ACHN (cell line): ENCODE measurements around the gene MTMR6.

Experiments used
- DNase-seq: peaks from one replicate; pipeline ENCODE4 v3.0.0-alpha.2; 2015
- in situ Hi-C: cut with HindIII; loops from 2 replicates; pipeline ENCODE4 v1.10.0; 2017; ENCODE audit warnings: low sequenced_read_pairs, low pct_ligation_motif_present, low pct_unique_long_range_greater_than_20kb

MTMR6 gene

DNA sequence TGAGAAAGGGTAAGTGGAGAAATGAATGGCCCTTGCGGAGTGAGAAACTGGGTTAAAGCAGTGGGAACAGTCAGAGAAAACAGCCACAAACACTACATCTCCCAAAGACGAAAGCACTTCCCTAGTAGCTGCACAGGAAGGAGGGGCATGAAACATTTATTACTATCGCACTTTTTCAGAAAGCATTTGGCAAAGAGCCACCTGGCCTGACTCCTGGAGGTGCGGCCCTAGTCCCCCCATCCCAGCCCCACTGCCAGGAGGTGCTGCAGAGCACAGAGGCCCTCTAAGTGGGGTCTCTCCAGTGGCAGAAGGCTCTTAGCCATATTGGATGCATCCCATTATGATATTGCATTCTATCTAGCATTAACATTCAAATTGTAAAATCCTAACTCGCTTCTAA is 55.8 kb downstream of the MTMR6 start:
- in situ Hi-C loops = no loop called here
- DNase-seq = no peak

DNA sequence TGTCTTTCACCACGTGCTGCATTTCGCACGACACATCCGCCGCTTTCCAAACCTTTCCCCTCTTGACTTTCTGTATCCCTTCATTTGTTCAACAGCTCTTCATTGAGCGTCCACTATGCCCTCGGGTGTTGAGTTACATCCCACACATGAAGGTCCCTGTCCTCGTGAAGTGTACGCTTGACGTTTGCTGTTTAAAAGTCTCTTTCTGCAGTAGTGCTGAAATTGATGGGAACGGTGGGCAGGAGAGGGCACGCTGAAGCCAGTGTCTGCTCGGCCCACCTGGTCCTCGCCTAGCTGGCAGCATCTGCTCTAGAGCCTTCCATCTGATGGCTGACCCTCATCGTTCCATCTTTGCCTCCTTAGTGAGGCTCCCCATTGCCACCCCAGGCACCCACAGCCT is 59.6 kb downstream of the MTMR6 start:
- DNase-seq = no peak
- in situ Hi-C loops = no loop called here

DNA sequence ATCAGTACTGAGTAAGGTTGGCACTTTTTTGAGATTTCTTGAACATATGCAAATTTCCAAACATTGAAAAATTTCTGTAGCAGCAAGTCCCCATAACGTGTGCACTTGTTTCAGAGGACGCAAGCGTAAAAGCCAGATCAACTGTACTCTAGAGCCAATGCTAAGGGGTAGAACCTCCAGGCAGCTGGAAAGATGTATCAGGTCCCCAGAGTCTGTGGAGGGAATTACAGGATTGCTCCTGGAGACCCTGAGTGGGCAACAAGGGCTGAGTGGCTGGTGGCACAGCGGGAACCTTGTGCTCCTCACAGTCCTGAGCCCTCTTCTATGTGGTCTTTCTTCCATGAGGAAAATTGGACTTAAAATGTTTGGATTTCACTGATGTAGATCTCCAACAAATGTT is 61.3 kb downstream of the MTMR6 start:
- DNase-seq = no peak

DNA sequence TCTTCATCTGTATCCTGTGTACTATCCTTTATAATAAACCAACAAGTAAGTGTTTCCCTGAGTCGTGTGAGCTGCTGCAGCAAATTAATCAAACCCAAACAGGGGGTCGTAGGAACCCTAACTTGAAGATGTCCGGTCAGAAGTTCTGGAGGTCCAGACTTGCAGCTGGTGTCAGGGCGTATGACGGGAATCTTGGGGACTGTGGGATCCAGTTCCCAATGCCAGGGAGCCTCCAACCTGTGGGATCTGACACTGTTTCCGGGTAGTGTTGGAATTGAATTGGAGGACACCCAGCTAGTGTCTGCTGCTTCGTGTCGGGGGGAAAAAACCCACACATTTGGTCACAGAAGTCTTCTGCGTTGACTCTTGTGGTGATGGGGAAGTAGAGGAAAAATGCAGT is 63.1 kb downstream of the MTMR6 start:
- no peak for DNase-seq
- in situ Hi-C loops = no loop called here

More for the DNA sequence above, 61.3 kb downstream of the MTMR6 start:
- in situ Hi-C loops = no loop called here

DNA sequence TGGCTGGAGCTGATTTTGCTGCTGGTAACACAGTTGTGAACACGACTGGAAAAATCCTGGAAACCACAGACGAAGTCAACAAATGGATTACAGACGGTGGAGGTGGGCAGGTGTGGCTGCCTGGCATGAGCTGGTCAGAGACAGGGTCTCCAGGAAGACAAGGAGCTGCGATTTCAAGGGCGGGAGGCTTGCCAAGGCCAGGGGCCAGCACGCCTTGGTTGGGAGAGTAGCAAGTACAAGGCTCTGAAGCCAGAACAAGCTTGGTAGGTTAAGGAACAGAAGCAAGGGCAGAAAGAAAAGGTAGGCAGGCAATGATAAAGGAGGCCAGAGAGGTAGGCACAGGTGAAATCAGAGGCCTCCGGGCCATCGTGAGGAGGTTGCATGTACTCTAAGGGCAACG is 64.5 kb downstream of the MTMR6 start:
- in situ Hi-C loops = no loop called here

DNA sequence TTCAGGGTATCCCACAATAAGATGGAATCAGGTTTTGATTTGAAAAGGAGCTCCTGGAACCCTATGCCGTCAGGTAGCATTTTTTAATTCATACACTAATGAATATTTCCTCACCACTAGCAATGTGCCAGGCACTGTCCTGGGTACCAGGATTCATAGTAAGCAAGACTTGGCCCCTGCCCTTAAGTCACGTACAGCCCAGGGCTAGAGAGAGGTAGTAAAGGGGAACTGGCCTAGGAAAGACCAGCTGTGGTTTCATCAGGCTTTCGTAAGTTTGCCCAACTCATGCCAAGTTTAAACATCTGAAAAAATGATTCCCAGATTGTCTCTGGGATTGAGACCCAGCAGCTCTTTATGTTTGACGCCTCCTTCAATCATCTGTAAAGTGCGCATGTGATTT is 69.3 kb downstream of the MTMR6 start:
- in situ Hi-C loops = no loop called here
- no peak for DNase-seq

More for the DNA sequence above, 64.5 kb downstream of the MTMR6 start:
- no peak for DNase-seq

DNA sequence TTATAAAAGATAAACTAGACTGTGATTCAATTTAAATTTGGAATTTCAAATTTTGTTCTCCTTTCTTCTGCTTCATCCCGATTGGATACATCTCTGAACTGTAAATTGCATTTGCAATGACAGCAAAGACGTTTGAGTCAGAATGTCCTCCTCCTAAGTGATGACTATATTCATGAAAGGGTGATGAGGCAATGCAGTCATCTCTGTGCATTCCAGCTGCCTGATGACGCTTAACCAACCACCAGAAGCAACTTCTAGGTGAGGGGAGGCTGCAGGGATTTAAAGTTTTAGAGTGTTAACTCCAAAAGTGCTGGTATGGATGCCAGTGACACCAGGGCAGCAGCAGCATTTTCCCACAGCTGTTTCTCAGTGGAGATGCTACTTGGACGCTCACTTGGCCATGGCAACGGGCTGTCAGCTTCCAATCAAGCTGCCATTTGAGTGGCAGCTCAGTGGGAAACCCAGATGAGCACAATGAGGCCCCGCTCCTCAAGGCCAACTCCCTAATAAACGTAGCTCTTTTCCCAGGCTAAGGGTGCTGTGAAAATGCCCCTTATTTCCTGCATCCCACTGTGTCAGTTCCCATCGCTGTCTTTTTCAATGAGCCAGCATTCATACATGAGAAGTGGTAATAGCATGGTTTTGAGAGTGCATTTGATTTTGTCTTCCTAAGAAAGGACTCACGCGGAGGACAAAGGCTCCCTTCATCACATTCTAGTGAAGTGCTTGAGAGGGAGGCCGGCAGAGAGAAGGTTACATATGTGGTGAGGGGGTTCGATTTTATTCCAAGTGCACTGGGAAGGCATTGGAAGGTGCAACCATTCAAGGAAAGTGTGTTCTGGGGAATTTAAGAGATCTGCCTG is 70.0 kb downstream of the MTMR6 start:
- DNase-seq = peak; percentile 88

DNA sequence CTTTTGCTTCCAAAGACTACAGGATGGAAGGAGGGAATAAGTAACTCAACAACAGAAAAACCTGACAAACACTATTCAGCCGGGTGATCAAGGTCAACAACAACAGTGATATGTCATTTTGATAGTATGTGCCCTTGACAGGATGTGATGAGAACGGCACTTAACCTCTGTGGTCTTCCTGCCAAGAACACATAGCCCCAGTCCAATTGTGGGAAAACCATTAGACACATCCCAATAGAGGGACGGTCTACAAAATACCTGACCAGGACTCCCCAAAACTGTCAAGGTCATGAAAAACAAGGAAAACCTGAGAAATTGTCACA is 72.1 kb downstream of the MTMR6 start:
- in situ Hi-C loops = no loop called here
- peak; percentile 49 for DNase-seq

More for the DNA sequence above, 70.0 kb downstream of the MTMR6 start:
- in situ Hi-C loops = no loop called here

DNA sequence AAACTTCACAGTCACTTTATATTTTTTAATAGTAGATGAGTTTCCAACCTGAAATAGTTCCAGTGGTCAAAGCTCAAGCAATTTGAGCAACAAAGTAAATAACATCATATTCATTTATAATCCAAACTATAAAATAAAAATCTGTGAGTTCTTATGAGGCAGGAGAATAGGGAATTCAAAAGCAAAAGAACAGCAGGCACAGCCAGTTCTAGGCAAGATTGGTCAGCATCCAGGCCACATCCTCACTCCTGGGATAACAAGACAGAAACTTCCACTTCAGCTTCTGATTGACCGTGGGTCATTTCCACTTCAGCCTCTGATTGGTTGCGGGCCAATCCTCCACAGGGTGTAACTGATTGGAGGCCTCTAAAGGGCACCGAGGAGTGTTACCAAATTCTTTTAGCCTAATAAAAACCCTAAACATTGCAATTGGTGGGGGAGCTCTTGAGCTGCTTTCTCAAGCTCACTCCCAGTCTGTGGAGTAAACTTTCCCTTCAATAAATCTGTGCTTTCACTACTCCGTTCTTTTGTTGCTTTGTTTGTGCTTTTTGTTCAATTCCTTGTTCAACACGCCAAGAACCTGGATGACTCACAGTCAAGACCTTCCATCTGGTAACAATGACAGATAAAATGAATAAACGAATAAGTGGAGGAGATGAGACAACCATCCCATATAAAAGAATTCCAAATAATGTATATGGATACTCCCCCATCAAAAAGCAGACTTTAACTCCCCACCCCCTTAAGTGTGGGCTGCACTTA is 72.6 kb downstream of the MTMR6 start:
- DNase-seq = peak; percentile 62
- in situ Hi-C loops = no loop called here

DNA sequence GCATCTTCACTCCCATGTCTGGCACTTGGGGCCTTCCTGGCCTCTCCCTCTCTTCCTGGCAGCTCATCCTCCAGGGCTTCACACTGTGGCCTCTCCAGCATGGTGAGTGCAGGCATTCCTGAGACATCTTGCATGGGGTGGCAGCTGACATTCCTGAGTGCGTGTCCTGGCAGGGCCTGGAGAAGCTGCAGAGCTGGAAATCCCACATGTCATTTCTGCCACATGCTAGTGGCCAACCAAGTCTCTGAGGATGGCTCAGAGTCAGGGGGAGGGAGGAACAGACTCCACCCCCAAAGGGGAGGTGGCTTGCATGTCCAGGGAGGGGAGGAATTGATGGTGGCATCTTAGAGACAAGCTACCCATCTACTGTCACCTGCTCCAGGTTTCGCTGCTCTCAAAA is 73.6 kb downstream of the MTMR6 start:
- in situ Hi-C loops = no loop called here
- no peak for DNase-seq

DNA sequence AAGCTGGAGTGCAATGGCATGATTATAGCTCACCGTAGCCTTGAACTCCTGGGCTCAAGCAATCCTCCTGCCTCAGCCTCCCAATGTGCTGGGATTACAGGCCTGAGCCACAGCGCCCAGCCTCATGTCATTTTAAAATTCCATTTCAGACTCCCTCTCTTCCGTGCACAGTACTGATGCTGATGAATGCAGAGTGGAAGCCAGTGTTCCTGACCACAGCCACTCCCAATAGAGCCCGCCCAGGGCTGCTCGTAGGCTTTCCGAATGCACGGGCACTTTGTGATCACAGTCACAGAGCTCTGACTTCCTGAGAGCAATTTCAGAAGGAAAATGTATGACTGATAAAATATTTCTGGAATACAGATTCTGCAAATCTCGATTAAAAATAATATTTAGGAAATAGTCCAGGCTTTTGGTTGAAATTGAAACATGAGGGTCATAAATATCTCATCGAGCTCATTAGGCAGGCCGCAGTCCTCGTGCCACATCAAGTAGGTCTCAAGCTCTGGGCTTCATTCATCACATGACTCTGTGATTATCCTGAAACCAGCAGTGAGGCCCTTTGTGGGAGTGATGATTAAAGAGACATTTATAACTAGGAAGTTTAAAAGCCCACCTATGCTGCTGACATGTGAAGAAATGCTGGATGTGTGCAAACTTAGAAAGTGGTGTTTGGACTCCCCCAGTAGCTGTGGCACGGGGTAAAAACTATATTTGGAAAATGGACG is 76.3 kb downstream of the MTMR6 start:
- in situ Hi-C loops = no loop called here
- no peak for DNase-seq

DNA sequence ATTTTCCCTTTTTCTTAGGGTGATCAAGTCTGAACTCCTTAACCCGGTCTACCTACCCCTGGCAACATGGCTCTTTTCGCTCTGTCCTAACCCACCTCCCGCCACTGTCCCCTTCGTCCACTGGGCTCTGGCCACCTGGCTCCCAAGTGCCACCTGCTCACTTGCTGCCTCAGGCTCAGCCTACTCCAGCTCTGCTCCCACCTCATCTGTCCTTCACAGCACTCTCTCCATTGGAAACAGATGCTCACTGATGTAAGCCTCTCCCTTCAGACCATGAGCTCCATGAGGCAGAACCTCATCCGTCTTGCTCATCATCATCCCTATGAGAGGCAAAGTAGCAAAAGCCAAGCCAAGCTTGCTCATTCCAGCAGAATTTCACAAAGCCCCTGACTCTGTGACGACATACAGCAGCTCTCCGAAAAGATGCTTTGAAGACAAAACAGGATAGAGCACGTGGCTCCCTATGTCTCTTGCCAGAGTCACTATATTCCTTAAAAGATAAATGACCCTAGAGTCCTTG is 79.9 kb downstream of the MTMR6 start:
- in situ Hi-C loops = no loop called here
- no peak for DNase-seq

DNA sequence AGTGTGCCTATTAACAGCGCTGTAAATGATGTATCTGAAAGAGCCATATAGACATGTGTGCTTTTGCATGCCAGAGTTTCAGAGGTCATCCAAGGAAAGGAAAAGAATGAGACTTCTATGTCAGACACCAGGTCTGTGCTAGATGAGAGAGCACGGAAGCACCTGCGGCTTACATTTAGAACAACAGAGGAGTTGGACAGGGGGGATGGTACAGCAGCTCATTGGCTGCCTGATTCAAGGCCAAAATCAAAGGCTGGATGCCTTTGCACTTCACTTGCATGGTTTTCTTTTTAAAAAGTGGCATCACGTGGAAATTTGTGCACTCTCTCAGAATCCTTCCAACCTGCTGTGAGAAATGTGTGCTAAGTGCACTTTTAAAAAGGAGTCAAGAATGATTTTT is 82.4 kb downstream of the MTMR6 start:
- no peak for DNase-seq
- in situ Hi-C loops = no loop called here

DNA sequence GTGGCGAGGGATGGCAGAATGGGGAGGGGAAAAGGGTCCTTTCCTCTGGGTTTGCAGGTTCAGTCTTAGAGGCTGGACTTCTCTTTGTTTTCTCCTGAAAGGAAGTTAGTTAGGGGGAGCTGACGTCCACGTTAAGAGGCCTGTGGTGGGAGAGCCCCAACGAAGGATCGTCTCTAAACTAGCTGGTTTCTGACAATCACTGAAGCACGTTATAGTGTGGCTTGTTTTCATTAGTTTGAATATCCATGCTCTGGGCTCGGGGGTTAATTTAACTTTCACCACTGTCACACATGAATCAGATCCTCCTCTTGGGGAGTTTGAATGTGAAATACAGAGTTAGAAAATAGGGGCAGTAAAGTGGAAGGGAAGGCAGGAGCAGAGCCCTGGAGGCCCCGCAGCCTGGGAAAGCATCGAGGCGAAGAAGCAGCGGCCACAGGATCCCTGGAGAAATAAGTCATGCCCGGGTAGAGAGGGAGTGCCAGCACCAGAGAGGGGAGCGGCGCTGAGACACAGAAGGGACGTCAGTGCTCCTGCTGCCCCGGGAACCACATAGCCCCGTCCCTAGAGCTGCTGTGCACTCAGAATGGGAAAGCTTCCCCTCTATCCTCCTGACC is 84.1 kb downstream of the MTMR6 start:
- in situ Hi-C loops = no loop called here
- peak; percentile 25 for DNase-seq

DNA sequence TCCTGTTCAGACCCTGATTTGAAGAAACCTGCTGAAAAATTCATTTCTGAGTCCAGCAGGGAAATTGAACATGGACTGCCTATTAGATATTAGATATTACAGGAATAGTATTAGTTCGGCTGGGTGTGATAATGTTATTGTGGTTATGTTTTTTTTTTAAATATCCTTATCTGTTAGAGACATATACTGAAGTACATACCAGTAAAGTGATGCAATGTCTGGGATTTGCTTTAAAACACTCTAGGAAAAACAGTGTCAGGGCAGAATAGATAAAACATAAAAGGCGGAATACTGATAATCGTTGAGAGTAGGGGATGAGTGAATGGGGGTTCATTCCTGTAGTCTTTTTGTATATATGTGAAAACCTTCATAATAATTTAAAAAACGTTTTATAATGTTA is 86.5 kb downstream of the MTMR6 start:
- DNase-seq = no peak
- in situ Hi-C loops = no loop called here

DNA sequence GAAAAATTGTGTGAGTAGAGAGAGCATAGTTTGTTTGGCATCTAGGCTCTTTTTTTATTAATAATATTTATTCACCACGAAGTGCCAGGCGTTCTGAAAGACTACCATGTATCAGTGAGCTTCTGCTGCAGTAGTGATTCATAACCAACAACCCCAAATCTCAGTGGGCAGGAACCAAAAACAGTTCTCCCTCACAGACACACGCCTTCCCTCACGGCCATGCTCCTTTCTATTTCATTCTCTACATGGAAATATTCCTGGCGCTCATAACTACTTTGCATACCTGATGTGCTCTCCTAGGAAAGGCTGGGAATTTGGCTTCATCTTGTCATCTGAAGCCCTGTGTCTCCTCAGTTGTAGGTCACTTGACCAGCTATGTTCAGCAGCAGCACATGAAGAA is 88.6 kb downstream of the MTMR6 start:
- no peak for DNase-seq
- in situ Hi-C loops = no loop called here

DNA sequence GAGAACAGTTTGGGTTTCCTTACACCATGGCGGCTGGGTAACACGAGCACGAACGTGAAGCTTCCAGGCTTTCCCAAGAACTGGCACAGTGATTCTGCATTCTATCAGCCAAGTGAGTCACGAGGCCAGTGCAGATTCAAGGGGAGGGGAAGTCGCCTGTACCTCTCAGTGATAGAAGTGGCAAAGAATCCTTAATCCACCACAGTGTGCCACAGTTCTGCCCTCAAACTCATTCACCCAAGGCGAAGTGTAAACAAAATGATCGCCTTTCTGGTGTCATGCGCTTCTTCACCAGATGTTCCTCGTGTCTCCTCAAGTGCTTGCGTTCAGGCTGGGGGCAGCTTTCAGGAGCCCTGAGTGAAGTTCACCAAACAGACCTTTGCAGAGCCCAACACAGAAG is 90.3 kb downstream of the MTMR6 start:
- in situ Hi-C loops = no loop called here
- DNase-seq = no peak
